ENCODE results near the gene MFN2.

DNA sequence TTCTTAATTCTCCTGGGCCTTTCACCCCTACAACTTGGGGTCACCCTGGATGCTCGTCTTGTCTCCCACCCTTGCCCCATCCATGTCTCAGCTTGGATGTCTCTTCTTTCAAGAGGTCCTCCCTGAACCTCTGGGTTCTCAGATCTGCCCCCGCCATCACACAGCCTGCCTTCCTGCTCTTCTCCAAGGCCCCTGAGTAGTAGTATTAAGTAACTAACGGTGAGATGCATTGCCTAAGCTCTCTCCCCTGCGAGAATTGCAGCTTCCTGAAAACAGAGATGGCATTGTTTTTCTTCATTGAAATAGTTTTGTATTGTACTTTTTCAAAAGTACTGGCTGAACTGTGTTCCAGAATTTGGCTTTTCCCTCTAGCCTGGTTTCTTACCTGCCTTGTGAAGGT, 55.1 kb downstream of the MFN2 start:
- TF ChIP-seq, protein P1, sequence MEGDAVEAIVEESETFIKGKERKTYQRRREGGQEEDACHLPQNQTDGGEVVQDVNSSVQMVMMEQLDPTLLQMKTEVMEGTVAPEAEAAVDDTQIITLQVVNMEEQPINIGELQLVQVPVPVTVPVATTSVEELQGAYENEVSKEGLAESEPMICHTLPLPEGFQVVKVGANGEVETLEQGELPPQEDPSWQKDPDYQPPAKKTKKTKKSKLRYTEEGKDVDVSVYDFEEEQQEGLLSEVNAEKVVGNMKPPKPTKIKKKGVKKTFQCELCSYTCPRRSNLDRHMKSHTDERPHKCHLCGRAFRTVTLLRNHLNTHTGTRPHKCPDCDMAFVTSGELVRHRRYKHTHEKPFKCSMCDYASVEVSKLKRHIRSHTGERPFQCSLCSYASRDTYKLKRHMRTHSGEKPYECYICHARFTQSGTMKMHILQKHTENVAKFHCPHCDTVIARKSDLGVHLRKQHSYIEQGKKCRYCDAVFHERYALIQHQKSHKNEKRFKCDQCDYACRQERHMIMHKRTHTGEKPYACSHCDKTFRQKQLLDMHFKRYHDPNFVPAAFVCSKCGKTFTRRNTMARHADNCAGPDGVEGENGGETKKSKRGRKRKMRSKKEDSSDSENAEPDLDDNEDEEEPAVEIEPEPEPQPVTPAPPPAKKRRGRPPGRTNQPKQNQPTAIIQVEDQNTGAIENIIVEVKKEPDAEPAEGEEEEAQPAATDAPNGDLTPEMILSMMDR (IDR thresholded peaks at IDR 0.05), result no peak
- no peak for TF ChIP-seq POLR2A (IDR thresholded peaks at IDR 0.05)

Data from heart left ventricle (tissue), 13 donors.